CD4-positive, alpha-beta T cell (primary cell): Measurements from ENCODE around the gene CTNNA2. TPM values are rescaled to one million over a fixed set of nuclear protein-coding genes. Genes with fewer than 3 reads are reported as not detected.

Experiments
- ATAC-seq: fragments of 200-7000 bp; cut with Tn5 transposase; one replicate; pipeline ENCODE4 v1.10.0; 2022; ENCODE audit warnings: mild to moderate bottlenecking; ENCODE audit not compliant: poor library complexity
- CTCF ChIA-PET: fragments of 350-600 bp; sonication (Branson Sonifier 250); formaldehyde crosslinking; loops from one replicate; lab custom pipeline; 2021; ENCODE audit warnings: antibody characterized with exemption, inconsistent platforms; lab: Charles Lee
- POLR2A ChIA-PET: fragments of 350-600 bp; sonication (Branson Sonifier 250); formaldehyde crosslinking; loops from one replicate; lab custom pipeline; 2021; ENCODE audit warnings: antibody characterized with exemption, inconsistent platforms; lab: Charles Lee
- DNase-seq, 14 experiments: peaks; one replicate each; pipeline ENCODE4 v3.0.0-alpha.2; 2013 to 2020; ENCODE audit warnings: mixed read lengths in 2 of 14
- H3K27ac ChIP-seq, 2 donors: one replicate each; pipeline versions ENCODE4 v1.5.1 to v1.7.0; 2013; ENCODE audit warnings: low read length in 2 of 2, low read depth in 1 of 2, mild to moderate bottlenecking in 1 of 2
- H3K27me3 ChIP-seq, 2 experiments: 1 replicate in 1 of 2; 2 replicates in 1 of 2; pipeline versions ENCODE4 v1.6.1 to v1.7.0; 2013; ENCODE audit warnings: low read length in 2 of 2, control low read depth in 1 of 2, mild to moderate bottlenecking in 1 of 2, moderate library complexity in 1 of 2; ENCODE audit not compliant: insufficient read depth in 2 of 2, control insufficient read depth in 1 of 2
- H3K36me3 ChIP-seq: one replicate; pipeline ENCODE4 v1.6.1; 2013; ENCODE audit warnings: low read length, control low read depth; ENCODE audit not compliant: insufficient read depth
- H3K4me1 ChIP-seq: one replicate; pipeline ENCODE4 v1.6.1; 2013; ENCODE audit warnings: low read length, control low read depth; ENCODE audit not compliant: insufficient read depth
- H3K4me3 ChIP-seq: one replicate; pipeline ENCODE4 v1.5.1; 2013; ENCODE audit warnings: mild to moderate bottlenecking, low read length, moderate library complexity
- H3K9me3 ChIP-seq, 2 experiments: 1 replicate in 1 of 2; 2 replicates in 1 of 2; pipeline versions ENCODE4 v1.6.1 to v1.7.0; 2013; ENCODE audit warnings: low read length in 2 of 2, mild to moderate bottlenecking in 2 of 2, control low read depth in 1 of 2, moderate library complexity in 1 of 2; ENCODE audit not compliant: control insufficient read depth in 1 of 2, insufficient read depth in 1 of 2
- H3K27ac Mint-ChIP-seq: one replicate; pipeline ENCODE4 v1.8.0; 2020; ENCODE audit warnings: mixed read lengths
- H3K27me3 Mint-ChIP-seq: one replicate; pipeline ENCODE4 v1.8.0; 2021; ENCODE audit warnings: mixed read lengths
- H3K36me3 Mint-ChIP-seq: one replicate; pipeline ENCODE4 v1.8.0; 2021; ENCODE audit warnings: low read depth, mixed read lengths
- H3K4me1 Mint-ChIP-seq: one replicate; pipeline ENCODE4 v1.8.0; 2021; ENCODE audit warnings: low read depth, mixed read lengths
- H3K4me3 Mint-ChIP-seq: one replicate; pipeline ENCODE4 v1.8.0; 2020; ENCODE audit warnings: mild to moderate bottlenecking, mixed read lengths
- H3K9me3 Mint-ChIP-seq: one replicate; pipeline ENCODE4 v1.8.0; 2020; ENCODE audit warnings: mixed read lengths
- intact Hi-C, 2 experiments: fragments of 100-400 bp; cut with DNase I in 1 of 2; cut with micrococcal nuclease in 1 of 2; formaldehyde crosslinking; loops; one replicate each; pipeline versions ENCODE4 v1.15.1 to v1.9.0; 2023 to 2025; cut with DNase I, micrococcal nuclease
- total RNA-seq, 174 experiments: library from RNA in 2 of 174; stranded (reverse) in 2 of 174; gene quantifications; one replicate each; pipeline ENCODE4 v1.2.3 and lab custom pipeline; 2021 to 2026
- TF ChIP-seq, protein P1 (sequence below): fragments of 200-600 bp; IDR thresholded peaks from one replicate; pipeline ENCODE4 v1.8.0; 2022; ENCODE audit warnings: antibody characterized with exemption, mild to moderate bottlenecking

CTNNA2 gene
- total RNA-seq, 2 experiments from 2014 or later: not detected

DNA sequence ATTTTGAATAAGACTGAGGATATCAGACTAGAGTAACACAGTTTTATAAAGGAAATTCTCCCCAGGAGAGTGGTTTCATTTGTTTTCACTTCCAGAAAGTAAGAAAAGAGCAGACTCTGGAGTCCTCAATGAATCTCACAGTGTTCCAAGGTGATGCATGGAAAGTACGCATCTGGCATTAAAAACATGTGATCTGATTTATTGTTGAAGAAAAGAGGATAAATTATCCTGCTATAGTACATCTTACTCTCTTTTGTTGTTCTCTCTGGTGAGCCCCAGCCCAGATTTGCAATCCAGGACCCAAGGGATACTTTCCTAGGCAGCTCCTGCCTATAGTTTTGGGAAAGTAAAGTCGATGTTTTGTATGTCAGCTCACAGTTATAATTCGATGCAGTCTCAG lies 285.9 kb downstream of the CTNNA2 start:
- intact Hi-C loops: loop anchor here in 1 of 2 experiments (5.0 kb wide), 1 partner anchor 41 kb away; no protein-coding TSS in a partner anchor
- Mint-ChIP-seq H3K4me1 (no peaks in the 10 kb centered on the region), H3K4me3 (no peak overlapping the region), H3K36me3 (no peaks in the 10 kb centered on the region), H3K27me3 (no peaks in the 10 kb centered on the region), H3K27ac (no peak overlapping the region), H3K9me3 (no peaks in the 10 kb centered on the region)
- Histone ChIP-seq H3K27me3 (no peaks in the 10 kb centered on the region), H3K4me1 (no peaks in the 10 kb centered on the region), H3K4me3 (no peak overlapping the region), H3K36me3 (no peaks in the 10 kb centered on the region), H3K27ac (no peak overlapping the region), H3K9me3 (peaks cover 0 to 6% of the 10 kb centered on the region in 2 experiments)
- TF ChIP-seq, protein P1, sequence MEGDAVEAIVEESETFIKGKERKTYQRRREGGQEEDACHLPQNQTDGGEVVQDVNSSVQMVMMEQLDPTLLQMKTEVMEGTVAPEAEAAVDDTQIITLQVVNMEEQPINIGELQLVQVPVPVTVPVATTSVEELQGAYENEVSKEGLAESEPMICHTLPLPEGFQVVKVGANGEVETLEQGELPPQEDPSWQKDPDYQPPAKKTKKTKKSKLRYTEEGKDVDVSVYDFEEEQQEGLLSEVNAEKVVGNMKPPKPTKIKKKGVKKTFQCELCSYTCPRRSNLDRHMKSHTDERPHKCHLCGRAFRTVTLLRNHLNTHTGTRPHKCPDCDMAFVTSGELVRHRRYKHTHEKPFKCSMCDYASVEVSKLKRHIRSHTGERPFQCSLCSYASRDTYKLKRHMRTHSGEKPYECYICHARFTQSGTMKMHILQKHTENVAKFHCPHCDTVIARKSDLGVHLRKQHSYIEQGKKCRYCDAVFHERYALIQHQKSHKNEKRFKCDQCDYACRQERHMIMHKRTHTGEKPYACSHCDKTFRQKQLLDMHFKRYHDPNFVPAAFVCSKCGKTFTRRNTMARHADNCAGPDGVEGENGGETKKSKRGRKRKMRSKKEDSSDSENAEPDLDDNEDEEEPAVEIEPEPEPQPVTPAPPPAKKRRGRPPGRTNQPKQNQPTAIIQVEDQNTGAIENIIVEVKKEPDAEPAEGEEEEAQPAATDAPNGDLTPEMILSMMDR: no peak
- POLR2A ChIA-PET: no interaction called here
- CTCF ChIA-PET: no interaction called here
- DNase-seq (no peak), ATAC-seq (no peak)

DNA sequence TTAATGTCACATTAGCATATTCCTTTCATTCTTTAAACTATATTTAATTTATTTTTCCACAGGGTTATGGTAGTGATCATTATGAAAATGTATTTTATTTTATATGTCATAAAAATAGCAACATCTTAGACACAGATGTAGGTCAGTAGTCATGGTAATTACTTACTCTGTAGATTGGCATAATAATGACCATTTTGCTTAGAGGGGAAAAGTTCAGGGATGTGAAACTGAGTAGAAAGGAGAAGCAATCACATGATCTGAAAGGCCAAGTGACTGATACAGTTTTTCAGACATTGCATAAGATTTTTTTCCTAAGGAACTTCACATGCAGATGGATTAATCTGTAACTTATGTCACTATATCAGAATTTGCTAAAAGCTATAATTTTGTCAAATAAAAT lies 286.9 kb downstream of the CTNNA2 start:
- Histone ChIP-seq H3K4me1 (no peaks in the 10 kb centered on the region), H3K9me3 (peaks cover 0 to 6% of the 10 kb centered on the region in 2 experiments), H3K4me3 (no peak overlapping the region), H3K27ac (no peak overlapping the region), H3K36me3 (no peaks in the 10 kb centered on the region), H3K27me3 (no peaks in the 10 kb centered on the region)
- intact Hi-C loops: loop anchor here in 1 of 2 experiments (5.0 kb wide), 1 partner anchor 42 kb away; no protein-coding TSS in a partner anchor
- ChIA-PET POLR2A (no interaction called here), CTCF (no interaction called here)
- ATAC-seq (no peak), DNase-seq (no peak)
- no peaks in the 10 kb centered on the region for H3K4me1 Mint-ChIP-seq
- no peaks in the 10 kb centered on the region for H3K27me3 Mint-ChIP-seq
- no peak overlapping the region for H3K4me3 Mint-ChIP-seq
- H3K27ac Mint-ChIP-seq: no peak overlapping the region
- TF ChIP-seq, protein P1: no peak
- H3K36me3 Mint-ChIP-seq: no peaks in the 10 kb centered on the region
- H3K9me3 Mint-ChIP-seq: no peaks in the 10 kb centered on the region

DNA sequence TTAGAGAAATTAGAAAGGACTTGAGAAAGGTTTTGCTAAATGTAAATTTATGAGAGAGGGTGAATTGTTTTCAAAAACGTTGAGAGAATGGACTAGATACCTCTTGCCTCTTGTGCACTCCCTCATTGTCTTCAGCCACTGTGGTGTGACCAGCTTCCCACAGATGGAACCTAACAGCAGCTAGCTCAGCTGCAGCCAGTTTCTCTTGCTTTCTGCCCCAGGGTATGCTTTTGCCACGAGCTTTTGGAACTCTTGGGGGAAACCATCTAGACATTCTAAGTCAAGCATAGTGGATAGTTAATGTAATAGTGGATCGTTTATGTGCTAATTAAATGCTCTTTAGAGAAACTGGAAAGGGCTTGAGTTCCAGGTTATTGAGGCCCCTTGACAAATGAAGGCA lies 288.2 kb downstream of the CTNNA2 start:
- H3K36me3 Mint-ChIP-seq: no peaks in the 10 kb centered on the region
- Histone ChIP-seq H3K9me3 (peaks cover 0 to 9% of the 10 kb centered on the region in 2 experiments), H3K4me1 (no peaks in the 10 kb centered on the region), H3K27ac (no peak overlapping the region), H3K4me3 (no peak overlapping the region), H3K36me3 (no peaks in the 10 kb centered on the region), H3K27me3 (no peaks in the 10 kb centered on the region)
- intact Hi-C loops: no loop called here
- ChIA-PET POLR2A (no interaction called here), CTCF (no interaction called here)
- ATAC-seq (no peak), DNase-seq (no peak)
- no peaks in the 10 kb centered on the region for H3K4me1 Mint-ChIP-seq
- no peak overlapping the region for H3K4me3 Mint-ChIP-seq
- H3K27me3 Mint-ChIP-seq: no peaks in the 10 kb centered on the region
- TF ChIP-seq, protein P1: no peak
- H3K27ac Mint-ChIP-seq: no peak overlapping the region
- H3K9me3 Mint-ChIP-seq: no peaks in the 10 kb centered on the region
